G401 (cell line): ENCODE results near the gene RET. TPM values are rescaled to one million over a fixed set of nuclear protein-coding genes. Genes with fewer than 3 reads are reported as not detected.
"Not testable (repeated sequence)": the region's sequence is repeated elsewhere in the genome, so short reads cannot be mapped to it uniquely, and the experiment has no call there.

ENCODE experiments used
- DNase-seq: peaks from one replicate; pipeline ENCODE4 v3.0.0-alpha.2; 2015; ENCODE audit warnings: low spot score
- in situ Hi-C: cut with HindIII; loops from 2 replicates; pipeline ENCODE4 v1.10.0; 2016; ENCODE audit warnings: low sequenced_read_pairs, mixed read lengths
- total RNA-seq: library from RNA; depleted of rRNA; stranded (reverse); fragments of >200 nt; shearing (Covaris generic); gene quantifications from 2 replicates; pipeline ENCODE4 v1.2.3, GENCODE V29; 2014

RET gene
- total RNA-seq, 1 experiment from 2014 or later = 0.03 TPM

GRCh38 chr10:43094085-43094484 is 17.2 kb downstream of the RET start:
- no peak for DNase-seq
- in situ Hi-C loops = no loop called here

DNA sequence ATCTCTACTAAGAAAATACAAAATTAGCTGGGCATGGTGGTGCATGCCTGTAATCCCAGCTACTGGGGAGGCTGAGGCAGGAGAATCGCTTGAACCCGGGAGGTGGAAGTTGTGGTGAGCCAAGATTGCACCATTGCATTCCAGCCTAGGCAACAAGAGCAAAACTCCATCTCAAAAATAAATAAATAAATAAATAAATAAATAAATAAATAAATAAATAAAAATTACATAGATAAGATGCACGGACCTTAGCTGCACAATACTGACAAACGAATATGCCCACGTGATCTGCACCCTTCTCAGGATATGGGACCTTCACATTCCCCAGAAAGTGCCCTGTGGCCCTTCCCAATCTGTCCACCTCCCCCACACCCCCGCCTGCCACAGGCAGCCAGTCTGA is 22.5 kb downstream of the RET start:
- in situ Hi-C loops, DNase-seq: not testable (repeated sequence)

DNA sequence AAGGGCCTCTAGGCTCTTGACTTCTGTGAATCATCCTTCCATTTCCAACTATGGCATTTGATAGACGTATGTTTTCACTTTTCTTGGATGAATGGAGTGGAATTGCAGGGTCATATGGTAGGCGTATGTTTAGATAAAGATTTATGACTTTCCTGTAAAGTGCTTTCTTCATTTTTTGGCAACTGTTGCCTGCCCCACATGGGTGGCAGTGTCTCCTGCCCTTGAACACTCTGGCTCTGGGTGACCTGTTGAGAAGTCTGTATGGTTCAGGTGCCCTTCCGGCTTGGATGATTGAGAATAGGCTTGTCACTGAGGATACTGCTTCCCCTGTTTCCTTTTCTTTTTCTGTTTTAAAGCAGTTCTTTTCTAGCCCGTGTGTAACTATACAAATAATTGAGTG is 23.1 kb downstream of the RET start:
- in situ Hi-C loops = no loop called here

DNA sequence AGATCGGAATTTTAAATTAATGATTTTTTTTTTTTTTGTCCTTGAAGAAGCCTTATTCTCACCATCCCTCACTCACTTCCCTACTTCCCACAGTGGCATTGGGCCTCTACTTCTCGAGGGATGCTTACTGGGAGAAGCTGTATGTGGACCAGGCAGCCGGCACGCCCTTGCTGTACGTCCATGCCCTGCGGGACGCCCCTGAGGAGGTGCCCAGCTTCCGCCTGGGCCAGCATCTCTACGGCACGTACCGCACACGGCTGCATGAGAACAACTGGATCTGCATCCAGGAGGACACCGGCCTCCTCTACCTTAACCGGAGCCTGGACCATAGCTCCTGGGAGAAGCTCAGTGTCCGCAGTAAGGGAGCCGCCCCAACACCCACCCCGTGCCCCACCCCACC is 23.5 kb downstream of the RET start:
- DNase-seq = no peak
- in situ Hi-C loops = no loop called here

More for the DNA sequence above, 23.1 kb downstream of the RET start:
- no peak for DNase-seq

DNA sequence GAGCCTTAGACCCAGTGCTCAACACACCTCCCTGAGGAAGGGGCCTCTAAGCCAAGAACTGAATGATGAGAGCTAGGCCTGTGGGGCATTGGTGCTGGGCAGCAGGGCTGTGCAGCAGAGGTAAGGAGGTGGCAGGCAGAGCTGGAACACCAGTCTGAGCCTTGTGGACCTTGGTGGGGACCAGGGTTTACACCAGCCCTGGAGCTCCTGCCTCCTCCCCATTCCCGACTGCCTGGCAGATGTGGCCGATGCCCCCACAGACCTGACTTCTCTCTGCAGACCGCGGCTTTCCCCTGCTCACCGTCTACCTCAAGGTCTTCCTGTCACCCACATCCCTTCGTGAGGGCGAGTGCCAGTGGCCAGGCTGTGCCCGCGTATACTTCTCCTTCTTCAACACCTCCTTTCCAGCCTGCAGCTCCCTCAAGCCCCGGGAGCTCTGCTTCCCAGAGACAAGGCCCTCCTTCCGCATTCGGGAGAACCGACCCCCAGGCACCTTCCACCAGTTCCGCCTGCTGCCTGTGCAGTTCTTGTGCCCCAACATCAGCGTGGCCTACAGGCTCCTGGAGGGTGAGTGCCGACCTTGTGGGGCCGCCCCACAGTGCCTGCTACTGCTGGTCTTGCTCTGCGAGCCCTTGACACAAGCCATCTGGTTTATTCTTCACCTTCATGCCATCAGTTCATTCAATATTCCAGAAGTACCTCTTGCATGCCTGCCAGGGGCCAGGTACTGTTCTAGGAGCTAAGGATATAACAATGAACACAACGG is 25.4 kb downstream of the RET start:
- DNase-seq = no peak
- in situ Hi-C loops = no loop called here

GRCh38 chr10:43105102-43105955 is 28.5 kb downstream of the RET start:
- in situ Hi-C loops = no loop called here
- DNase-seq = peak; percentile 71

DNA sequence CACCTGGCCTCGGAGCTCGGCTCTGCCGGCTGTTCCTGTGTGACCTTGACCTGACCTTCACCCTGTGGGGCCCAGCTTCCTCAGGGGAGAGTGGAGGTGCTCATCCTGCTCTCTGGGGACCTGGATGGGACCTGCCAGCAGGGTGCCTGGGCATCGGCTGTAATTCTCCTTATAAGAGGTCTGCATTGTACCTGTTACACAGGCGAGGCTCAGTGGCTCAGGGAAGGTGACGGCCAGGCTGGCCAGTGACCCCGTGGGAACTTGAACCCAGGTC is 29.0 kb downstream of the RET start:
- no peak for DNase-seq
- in situ Hi-C loops = no loop called here

GRCh38 chr10:43106256-43107091 is 29.6 kb downstream of the RET start:
- in situ Hi-C loops = no loop called here
- no peak for DNase-seq

GRCh38 chr10:43108951-43109350 is 32.1 kb downstream of the RET start:
- in situ Hi-C loops = no loop called here

GRCh38 chr10:43109671-43110249 is 32.9 kb downstream of the RET start:
- DNase-seq = no peak
- in situ Hi-C loops = no loop called here

More at GRCh38 chr10:43108951-43109350, 32.1 kb downstream of the RET start:
- no peak for DNase-seq

DNA sequence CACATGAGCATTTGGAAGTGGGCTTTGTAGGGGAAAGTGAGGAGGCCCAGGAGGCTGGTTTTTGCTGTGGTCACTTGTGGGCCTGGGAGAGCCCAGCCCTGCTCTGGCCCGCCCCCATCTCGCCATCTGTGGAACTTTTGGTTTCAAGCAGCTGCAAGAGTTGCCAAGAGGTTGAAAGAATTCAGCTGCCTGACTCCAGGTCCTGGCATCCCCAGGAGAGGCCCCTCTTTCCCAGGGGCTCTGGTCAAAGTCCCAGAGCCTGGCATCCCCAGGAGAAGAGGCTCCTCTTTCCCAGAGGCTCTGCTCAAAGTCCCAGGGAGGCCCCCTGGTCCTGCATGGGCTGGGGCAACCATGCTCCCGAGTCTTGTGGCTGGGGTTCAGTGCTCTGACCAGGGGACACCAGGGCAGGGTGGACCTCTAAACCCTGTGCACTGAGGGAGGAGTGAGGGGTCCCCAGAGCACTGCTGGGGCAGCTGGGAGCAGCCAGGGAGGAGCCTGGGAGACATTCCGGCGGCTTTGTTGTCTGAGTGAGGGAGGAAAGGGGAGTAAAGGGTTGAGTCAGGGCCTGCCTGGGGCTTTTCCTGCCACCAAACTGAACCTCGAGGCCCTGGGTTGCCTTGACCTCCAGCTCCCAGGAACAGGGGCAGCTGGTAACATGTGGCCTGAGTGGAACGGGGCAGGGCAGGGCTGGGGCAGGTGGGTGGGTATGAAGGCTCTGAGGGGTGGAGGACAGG is 33.6 kb downstream of the RET start:
- in situ Hi-C loops = no loop called here
- DNase-seq = no peak

DNA sequence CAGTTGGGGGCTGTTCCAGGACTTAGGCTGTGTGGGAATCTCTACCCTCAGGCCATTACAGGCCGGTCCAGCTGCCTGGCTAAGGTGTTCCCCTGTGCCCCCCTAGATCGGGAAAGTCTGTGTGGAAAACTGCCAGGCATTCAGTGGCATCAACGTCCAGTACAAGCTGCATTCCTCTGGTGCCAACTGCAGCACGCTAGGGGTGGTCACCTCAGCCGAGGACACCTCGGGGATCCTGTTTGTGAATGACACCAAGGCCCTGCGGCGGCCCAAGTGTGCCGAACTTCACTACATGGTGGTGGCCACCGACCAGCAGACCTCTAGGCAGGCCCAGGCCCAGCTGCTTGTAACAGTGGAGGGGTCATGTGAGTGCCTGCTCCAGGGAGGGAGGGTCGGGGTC is 34.2 kb downstream of the RET start:
- DNase-seq = no peak
- in situ Hi-C loops = no loop called here

- in situ Hi-C loops = no loop called here
- no peak for DNase-seq
These were observed 35.2 kb downstream of the RET start for GRCh38 chr10:43111921-43112607.

DNA sequence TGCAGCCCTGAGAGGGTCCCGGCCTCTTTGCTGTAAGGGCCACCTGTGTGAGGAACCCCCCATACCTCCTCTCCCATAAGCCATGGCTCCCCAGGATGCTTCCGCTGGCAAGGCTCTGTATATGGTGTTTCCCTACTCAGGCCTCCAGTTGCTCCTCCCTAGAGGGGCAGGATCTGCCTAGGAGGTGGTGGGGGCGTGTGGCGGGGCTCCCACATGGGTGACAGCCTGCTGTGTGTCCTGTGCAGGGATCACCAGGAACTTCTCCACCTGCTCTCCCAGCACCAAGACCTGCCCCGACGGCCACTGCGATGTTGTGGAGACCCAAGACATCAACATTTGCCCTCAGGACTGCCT is 35.7 kb downstream of the RET start:
- no peak for DNase-seq
- in situ Hi-C loops = no loop called here

GRCh38 chr10:43113201-43114087 is 36.6 kb downstream of the RET start:
- in situ Hi-C loops = no loop called here
- DNase-seq = no peak

- in situ Hi-C loops = no loop called here
- no peak for DNase-seq
These were observed 37.3 kb downstream of the RET start for GRCh38 chr10:43114088-43114742.
